ENCODE data around the gene PRELID3B.
"Not testable (repeated sequence)": the region's sequence is repeated elsewhere in the genome, so short reads cannot be mapped to it uniquely, and the experiment has no call there.

PRELID3B gene

GRCh38 chr20:59050437-59050836, 7.9 kb upstream of the PRELID3B start:
- DNase-seq (ENCODE audit: insufficient read length, low spot score) (no peak), FAIRE-seq (no peak)

- DNase-seq (ENCODE audit: insufficient read length, low spot score) (no peak), FAIRE-seq (no peak)
Measured at GRCh38 chr20:59048681-59049030, 6.1 kb upstream of the PRELID3B start.

GRCh38 chr20:59047938-59048680, 5.5 kb upstream of the PRELID3B start:
- DNase-seq (ENCODE audit: insufficient read length, low spot score) (no peak), FAIRE-seq (no peak)

- DNase-seq (ENCODE audit: insufficient read length, low spot score), result no peak
- no peak for FAIRE-seq
Measured at GRCh38 chr20:59046862-59047261, 4.3 kb upstream of the PRELID3B start.

GRCh38 chr20:59044796-59045195, 2.2 kb upstream of the PRELID3B start:
- no peak for FAIRE-seq
- no peak for DNase-seq (ENCODE audit: insufficient read length, low spot score)

GRCh38 chr20:59044295-59044694, 1.7 kb upstream of the PRELID3B start:
- no peak for DNase-seq (ENCODE audit: insufficient read length, low spot score)
- FAIRE-seq, result no peak

- no peak for FAIRE-seq
- DNase-seq (ENCODE audit: insufficient read length, low spot score), result no peak
Measured at GRCh38 chr20:59043698-59044097, 1.1 kb upstream of the PRELID3B start.

GRCh38 chr20:59042796-59043631, 428 bp upstream of the PRELID3B start:
- peak; percentile 79 for FAIRE-seq

GRCh38 chr20:59041487-59041886, 1.1 kb downstream of the PRELID3B start:
- not testable (repeated sequence) for FAIRE-seq; DNase-seq (ENCODE audit: insufficient read length, low spot score)

More at GRCh38 chr20:59042796-59043631, 428 bp upstream of the PRELID3B start:
- peak; percentile 91 for DNase-seq (ENCODE audit: insufficient read length, low spot score)

- DNase-seq (ENCODE audit: insufficient read length, low spot score) (no peak), FAIRE-seq (no peak)
Measured at GRCh38 chr20:59040667-59041066, 1.9 kb downstream of the PRELID3B start.

- no peak for DNase-seq (ENCODE audit: insufficient read length, low spot score)
- no peak for FAIRE-seq
Measured at GRCh38 chr20:59039233-59039632, 3.4 kb downstream of the PRELID3B start.

GRCh38 chr20:59037386-59037785, 5.2 kb downstream of the PRELID3B start:
- FAIRE-seq (no peak), DNase-seq (ENCODE audit: insufficient read length, low spot score) (no peak)

- FAIRE-seq (no peak), DNase-seq (ENCODE audit: insufficient read length, low spot score) (no peak)
Measured at GRCh38 chr20:59035381-59035780, 7.2 kb downstream of the PRELID3B start.

- FAIRE-seq (no peak), DNase-seq (ENCODE audit: insufficient read length, low spot score) (no peak)
Measured at GRCh38 chr20:59033616-59034165, 8.9 kb downstream of the PRELID3B start.

- no peak for DNase-seq (ENCODE audit: insufficient read length, low spot score)
- FAIRE-seq, result no peak
Measured at GRCh38 chr20:59033093-59033492, 9.5 kb downstream of the PRELID3B start.

- FAIRE-seq, result peak; percentile 40
- no peak for DNase-seq (ENCODE audit: insufficient read length, low spot score)
Measured at GRCh38 chr20:59032713-59033059, 9.9 kb downstream of the PRELID3B start.

- FAIRE-seq (peak; percentile 40), DNase-seq (ENCODE audit: insufficient read length, low spot score) (peak; percentile 84)
Measured at GRCh38 chr20:59032023-59032712, 10.4 kb downstream of the PRELID3B start, which contains the start of gene ATP5F1E. Gene ATP5F1E (minus strand): TSS chr20:59032335. CDS start chr20:59032251, 84 bp downstream.

- FAIRE-seq, result no peak
- no peak for DNase-seq (ENCODE audit: insufficient read length, low spot score)
Measured at GRCh38 chr20:59031564-59032022, 11.0 kb downstream of the PRELID3B start.

- DNase-seq (ENCODE audit: insufficient read length, low spot score) (no peak), FAIRE-seq (peak; percentile 52)
Measured at GRCh38 chr20:59030911-59031563, 11.5 kb downstream of the PRELID3B start.

GRCh38 chr20:59028812-59029211, 13.8 kb downstream of the PRELID3B start:
- FAIRE-seq, result no peak
- no peak for DNase-seq (ENCODE audit: insufficient read length, low spot score)
